Measurements from ENCODE around the gene FJX1.

GRCh38 chr11:35621620-35622019, 3.4 kb downstream of the FJX1 start:
- TF ChIP-seq YY1 (IDR thresholded peaks at IDR 0.05; ENCODE audit: low read depth), result no peak
- no peak for TF ChIP-seq TAF1 (IDR thresholded peaks at IDR 0.05; ENCODE audit: low read depth)
- no peak for TF ChIP-seq CEBPB (IDR thresholded peaks at IDR 0.05)
- TF ChIP-seq MAX (IDR thresholded peaks at IDR 0.05), result no peak
- no peak for TF ChIP-seq FOXM1 (IDR thresholded peaks at IDR 0.05; ENCODE audit: borderline replicate concordance, low read depth)
- TF ChIP-seq EP300 (IDR thresholded peaks at IDR 0.05; ENCODE audit: borderline replicate concordance), result no peak
- no peak for TF ChIP-seq NFIC (IDR thresholded peaks at IDR 0.05)
- no peak for TF ChIP-seq CREB1 (IDR thresholded peaks at IDR 0.05; ENCODE audit: low read depth)
- no peak for TF ChIP-seq ZBTB7A (IDR thresholded peaks at IDR 0.05; ENCODE audit: low read depth)
- TF ChIP-seq EGR1 (IDR thresholded peaks at IDR 0.05), result no peak
- TF ChIP-seq RAD21 (IDR thresholded peaks at IDR 0.05; ENCODE audit: low read depth), result no peak
- no peak for TF ChIP-seq TCF12 (IDR thresholded peaks at IDR 0.05; ENCODE audit: low read depth)
- no peak for TF ChIP-seq REST (IDR thresholded peaks at IDR 0.05; ENCODE audit: low read depth)
